GM21737 (cell line): ENCODE data around the gene SPON2.

ENCODE experiments used
- ATAC-seq: cut with Tn5 transposase; IDR thresholded peaks from one replicate; pipeline ENCODE4 v1.9.1; 2021; ENCODE audit warnings: mild to moderate bottlenecking, moderate library complexity; ENCODE audit not compliant: unreplicated experiment

The SPON2 gene

DNA sequence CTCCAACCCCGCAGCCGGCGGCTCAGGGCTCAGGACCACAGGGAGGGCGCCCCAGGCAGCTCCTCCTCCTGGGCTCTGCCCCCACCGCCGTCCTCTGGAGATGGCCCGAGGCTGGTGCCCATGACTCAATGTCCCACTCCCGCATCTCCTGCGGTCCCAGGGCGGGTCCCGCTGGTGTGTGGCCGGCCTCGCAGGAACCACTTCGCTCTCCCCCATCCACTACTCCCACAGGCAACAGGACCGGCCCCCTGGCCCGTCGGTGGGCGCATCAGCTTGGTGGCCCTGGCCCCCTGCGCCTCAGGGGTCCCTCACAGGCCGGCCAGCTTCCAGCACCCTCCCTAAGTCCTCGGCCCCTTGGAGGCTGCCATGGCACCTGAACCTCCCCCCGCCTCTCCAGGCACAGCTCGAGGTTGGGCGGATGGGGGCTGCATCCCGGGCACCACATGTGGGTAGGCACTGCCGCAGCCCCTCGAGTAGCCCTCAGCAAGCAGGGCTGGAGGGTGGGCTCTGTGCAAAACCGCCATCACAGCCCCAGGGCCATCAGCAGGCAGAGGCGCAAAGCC lies 22.8 kb upstream of the SPON2 start:
- ATAC-seq, result no peak

DNA sequence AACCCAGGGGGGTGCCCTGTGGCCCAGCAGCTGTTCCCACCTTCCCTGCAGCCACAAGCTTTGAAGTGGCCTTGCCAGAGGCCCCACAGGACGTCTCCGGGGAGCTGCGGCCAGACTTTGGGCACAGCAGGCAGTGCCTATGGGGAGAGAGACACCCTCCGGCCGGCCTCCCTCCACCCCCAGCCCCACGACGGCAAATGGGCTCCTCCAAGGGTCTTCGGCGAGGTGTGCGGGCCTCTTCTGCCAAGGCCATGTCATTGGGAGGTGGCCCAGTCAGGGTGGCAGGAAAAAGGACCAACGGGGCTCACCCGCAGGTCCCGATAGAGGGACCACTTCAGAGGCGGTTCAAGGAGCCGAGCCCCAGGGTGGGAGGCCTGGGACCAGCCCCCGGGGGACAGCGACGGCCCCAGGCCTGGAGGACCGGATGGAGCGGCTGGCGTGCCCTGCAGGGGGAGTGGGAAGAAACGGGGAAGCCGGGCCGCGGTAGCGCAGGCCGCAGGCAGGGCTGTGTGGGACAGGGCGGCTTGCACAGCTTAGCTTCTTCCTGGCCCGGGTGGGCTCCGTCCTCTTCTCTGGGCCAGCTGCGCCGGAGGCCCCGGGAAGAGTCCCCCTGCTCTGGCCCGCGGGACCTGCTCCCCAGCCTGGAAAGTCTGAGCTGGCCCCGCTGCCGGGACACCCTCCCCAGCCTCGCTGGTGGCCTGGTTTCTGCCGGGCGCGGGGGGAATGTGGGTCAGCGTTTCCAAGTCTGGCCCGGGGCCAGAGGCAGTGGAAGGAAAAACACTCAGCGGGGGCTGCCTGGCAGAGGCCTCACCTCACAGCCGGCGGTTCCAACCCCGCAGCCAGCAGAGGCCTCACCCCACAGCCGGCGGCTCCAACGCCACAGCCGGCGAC lies 21.9 kb upstream of the SPON2 start:
- no peak for ATAC-seq

DNA sequence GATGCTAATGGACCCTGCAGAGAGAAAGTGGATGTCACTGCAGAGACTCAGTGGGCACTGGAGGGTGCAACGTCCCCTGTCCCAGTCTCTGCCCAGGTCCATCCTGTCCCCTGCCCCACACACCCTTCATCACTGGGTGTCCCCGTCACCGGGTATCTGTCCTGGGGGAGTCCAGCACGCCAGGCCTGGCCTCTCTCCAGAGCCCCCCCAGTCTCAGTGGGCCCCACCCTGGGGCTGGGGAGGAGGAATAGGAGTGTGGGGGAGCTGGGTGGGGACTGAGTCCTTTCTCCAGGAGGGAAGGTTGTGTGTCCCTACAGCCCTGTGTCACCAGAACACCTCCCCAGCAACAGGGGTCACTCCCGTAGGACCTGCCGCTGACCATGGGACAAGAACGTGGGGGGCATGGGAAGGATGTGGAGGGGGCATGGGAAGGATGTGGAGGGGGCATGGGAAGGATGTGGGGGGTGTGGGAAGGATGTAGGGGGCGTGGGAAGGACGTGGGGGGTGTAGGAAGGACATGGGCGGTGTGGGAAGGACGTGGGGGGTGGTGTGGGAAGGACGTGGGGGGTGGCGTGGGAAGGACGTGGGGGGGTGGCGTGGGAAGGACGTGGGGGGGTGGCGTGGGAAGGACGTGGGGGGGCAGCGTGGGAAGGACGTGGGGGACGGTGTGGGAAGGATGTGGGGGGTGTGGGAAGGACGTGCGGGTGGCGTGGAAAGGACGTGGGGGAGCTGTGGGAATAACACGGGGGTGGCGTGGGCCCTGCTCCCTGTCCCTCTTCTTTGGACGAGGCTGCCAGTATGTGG lies 21.0 kb upstream of the SPON2 start:
- ATAC-seq, result no peak

DNA sequence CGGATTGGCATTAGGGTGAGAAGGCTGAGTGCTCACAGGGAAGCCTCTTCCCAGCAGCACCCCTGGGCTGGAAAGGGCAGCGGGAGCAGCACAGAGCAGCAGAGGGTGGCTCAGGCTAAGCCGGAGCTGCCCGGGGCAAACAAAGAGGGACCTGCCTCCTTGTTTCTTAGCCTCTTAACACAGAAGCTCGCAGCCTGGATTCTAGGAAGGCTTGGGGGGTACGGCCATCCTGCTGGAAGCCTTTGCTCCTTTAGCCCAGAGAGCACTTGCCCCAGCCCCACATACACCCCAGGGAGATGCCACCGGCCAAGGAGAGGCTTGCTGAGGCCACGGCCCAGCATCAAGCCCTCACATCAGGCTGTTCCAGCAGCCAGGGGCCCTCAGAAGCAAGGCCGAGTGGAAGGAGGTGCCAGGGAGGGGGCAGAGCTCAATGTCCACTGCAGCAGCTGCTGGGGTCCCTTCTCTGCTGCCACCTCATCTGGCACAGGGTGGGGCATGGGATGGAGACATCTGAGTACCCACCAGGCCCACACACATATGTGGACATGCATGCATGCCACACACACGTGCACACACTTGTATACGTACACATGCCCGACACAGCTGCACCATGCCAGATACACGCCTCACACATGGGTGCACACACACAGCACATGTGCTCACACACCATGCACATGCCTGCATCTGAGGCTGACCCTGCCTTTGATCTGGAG lies 20.3 kb upstream of the SPON2 start:
- no peak for ATAC-seq

DNA sequence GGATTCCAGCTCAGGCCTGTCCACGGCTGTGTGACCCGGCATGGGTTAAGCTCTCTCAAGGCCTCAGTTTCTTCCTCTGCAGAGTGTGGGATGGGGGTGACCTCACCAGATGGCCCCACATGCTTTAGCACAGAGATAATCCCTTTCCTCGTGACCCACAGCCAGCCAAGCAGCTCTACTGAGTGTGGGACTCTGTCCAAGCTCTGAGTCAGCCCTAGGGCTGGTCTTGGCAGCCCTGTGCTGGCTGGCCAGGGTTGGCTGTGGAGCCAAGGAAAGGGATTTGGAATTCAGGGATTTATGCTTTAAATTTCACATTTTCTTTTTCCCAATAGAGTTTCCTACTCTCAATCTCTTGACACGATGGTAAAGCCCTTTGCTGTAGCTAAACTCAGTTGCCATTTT lies 19.7 kb upstream of the SPON2 start:
- ATAC-seq, result no peak

DNA sequence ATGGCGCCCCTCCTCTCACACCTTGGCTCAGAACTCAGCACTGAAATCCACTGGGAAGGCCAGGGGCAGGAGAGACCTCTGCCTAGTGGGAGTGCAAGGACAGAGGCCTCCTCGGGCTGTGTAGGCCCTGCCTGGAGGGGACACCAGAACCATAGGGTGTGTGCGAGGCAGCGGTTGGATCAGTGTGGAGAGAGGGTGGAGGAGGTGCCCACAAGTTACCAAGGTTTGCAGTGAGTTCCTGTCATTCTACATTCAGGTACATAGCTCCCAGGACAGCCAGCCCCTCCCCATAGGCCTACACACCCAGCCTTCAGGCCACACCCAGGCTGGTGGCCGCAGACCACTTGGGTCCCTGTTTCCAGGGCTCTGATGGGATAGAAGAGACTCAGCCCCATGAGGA lies 19.2 kb upstream of the SPON2 start:
- ATAC-seq, result no peak

DNA sequence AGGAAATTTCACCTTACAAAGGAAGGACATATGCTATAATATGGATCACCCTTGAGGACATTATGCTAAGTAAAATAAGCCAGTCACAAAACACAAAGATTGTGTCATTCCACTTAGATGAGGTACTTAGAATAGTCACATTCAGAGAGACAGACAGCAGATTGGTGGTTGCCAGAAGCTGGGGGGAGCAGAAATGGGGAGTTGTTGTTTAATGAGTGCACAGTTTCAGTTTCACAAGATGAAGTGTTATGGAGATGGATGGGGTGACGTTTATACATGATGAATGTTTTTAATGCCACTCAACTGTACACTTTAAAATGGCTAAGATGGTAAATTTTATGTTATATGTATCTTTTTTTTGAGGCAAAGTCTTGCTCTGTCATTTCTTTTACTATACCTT lies 14.8 kb upstream of the SPON2 start:
- ATAC-seq, result peak; percentile 68

DNA sequence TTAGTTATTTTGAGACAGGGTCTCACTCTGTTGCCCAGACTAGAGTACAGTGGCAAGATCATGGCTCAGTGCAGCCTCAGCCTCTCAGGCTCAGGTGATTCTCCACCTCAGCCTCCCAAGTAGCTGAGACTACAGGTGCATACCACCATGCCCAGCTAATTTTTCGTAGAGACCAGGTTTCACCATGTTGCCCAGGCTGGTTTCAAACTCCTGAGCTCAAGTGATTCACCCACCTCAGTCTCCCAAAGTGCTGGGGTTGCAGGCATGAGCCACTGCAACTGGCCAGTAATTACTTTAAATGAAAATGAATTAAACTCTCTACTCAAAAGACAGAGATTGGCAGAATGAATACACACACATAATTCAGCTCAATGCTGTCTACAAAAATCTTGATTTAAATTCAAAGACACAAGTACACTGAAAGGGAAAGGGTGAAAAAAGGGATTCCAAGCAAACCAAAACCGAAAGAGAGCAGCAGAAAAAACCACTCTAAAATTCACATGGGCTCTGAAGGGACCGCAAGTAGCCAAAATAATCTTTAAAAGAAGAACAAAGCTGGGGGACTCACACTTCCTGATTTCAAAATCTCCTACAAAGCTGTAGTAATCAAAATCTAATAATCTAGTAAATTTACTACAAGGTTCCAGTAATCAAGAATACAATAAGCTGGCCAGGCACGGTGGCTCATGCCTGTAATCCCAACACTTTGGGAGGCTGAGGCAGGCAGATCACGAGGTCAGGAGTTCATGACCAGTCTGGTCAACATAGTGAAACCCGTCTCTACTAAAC lies 11.8 kb upstream of the SPON2 start:
- ATAC-seq, result peak; percentile 75

DNA sequence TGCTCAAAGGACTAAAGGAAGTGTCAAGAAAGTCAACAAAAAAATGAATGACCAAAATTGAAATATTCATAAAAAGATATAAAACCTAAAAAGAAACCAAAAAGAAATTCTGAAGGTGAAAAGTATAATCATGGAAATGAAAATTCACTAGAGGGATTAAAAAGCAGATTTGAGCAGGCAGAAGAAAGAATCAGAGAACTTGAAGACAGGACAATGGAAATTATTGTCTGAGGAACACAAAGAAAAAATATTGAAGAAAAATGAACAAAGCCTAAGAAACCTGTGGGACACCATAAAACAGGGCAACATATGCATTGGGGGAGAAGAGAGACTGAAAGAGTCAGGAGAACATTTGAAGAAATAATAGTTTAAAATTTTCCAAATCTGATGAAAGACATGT lies 9.9 kb upstream of the SPON2 start:
- ATAC-seq, result no peak

DNA sequence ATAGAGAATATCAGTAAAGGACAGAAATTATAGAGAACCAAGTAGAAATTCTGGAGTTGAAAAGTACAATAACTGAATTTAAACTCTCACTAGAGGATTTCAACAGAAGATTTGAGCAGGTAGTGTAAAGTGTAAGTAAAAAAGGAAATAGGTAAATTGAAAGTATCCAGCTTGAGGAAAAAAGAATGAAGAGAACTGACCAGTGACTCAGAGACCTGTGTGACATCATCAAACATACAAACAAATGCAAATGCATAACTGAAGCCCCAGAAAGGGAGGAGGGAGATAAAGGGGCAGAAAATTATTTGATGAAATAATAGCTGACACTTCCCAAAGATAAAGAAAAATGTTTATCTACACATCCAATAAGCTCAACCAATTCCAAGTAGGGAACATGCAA lies 8.3 kb upstream of the SPON2 start:
- ATAC-seq, result no peak

DNA sequence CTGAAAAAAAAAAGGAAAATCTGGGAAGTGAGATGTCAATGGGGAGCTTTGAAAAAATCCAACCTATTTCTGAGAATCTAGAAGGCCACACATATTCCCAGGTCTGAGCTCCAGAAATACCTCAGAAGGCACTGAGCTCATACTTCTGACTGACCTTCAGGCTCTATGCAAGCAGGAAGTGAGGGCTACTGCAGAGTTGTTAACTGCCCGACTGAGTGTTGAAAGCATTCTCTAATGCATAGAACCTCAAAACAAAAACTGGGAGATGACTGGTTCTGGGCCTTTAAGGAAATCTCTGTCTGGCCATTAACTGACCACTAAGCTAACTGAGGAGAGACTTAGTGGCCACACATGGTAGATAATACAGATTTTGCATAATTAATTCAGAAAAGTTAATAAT lies 7.6 kb upstream of the SPON2 start:
- ATAC-seq, result no peak

DNA sequence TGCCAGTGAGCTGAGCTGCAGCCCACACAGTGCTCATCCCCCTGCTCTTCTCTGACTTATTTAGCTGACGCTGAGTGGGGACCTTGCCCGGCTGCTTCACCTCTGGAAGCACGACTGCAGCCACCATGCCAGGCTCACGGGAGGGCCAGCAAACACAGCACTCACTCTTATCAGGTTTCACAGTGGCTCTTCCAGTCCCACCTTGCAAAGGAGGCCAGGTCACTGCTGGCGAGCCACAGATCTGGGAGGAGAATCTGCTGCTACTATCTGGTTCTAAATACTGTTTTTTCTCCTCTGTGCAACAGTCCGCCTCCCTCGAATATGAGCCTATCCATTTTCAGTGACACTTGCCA lies 6.7 kb upstream of the SPON2 start:
- no peak for ATAC-seq

DNA sequence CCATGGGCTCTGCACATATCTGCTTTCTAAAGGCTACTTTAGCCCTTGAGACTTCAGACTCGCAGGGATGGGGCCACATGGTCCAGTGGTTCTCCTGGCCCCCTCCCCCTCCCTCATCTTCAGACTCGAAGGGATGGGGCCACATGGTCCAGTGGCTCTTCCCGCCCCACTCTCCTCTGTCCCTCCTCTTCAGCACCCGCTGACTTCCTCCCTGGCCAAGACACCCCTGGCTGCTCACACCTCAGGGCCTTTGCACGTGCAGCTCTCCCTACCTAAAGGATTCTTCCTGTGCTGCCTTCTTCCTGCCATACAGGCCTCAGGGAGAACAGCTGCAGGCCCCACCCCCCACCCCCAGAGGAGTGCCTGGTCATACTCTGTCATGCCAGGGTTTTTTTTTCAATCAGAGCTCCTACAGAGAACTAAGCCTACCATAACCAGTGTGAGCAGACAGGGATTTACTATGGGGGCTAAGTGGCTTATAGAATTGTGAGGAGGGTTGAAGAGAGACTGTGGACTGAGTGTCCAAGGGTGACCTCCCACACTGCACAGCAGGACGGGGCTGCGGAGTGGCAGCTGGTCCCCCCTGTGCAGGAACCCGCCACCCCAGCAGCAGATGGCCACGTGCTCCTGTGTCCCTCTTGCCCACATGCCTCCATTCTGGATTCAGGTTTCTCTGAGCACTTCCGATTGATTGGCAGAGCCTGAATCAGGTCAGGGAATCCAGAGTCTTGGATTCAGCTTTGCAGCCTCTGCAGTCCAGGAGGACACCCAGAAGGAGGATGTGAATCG lies 6.1 kb upstream of the SPON2 start:
- ATAC-seq, result no peak

DNA sequence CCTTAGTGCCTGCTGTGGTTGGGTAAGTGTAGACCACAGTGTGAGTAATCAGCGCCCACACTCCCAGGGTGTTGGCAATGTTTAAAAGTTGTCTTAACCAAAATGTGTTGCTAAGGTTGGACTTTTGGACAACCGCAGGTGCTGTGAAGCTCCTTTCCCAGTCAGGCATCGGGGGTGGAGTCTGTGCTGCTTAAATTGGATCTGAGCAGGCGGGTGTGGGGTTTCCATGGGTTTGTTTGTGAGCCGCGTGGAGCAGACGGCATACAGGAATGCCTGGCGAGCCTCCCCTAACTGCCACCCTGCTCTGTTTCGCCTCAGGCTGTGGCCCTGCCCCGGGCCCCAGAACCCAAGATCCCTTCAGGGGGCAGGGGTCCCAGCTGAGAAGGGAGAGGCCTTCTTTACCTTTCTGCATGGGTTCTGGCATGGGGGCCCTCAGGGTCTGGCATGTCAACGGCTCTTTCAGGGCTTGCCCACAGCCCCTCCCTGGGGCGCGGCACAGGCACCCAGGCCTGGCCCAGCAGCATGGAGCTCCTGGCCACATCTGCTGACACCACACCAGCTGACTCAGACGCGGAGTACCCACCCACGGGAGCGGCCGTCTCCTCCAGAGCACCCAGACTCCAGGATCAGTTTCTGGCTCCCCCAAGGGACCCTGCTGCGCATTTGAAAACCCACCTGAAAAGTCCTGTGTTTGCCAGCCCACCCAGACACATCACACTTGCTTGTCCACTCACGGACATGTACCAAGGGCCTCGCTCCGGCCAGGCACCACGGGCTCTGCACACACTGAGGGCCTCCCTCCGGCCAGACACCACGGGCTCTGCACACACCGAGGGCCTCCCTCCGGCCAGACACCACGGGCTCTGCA lies 5.1 kb upstream of the SPON2 start:
- no peak for ATAC-seq

DNA sequence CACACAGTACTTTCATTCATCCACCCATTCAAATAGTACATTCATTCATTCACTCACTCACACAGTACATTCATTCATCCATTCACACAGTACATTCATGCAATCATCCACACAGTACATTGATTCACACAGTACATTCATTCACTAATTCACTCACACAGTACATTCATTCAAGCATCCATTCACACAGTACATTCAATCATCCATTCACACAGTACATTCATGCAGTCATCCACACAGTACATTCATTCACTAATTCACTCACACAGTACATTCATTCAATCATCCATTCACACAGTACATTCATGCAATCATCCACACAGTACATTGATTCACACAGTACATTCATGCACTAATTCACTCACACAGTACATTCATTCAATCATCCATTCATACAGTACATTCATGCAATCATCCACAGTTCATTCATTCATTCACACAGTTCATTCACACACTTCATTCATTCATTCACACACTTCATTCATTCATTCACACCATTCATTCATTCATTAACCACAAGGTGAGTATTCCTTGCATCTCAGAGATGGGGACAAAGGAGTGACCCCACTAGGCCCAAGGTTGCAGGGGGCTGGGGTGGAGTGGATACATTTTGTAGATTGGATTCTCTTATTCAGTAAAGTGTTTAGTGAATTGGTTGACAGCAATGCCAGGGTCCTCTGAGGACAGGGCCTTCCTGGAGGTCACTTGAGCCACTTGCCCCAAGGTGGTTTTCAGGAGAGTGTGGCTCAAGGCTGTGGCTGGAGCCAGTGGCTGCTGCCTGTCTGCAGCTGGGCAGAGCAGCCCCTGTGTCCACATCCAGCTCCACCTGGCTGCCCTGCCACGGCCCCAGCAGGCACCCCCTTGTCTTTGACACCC lies 4.3 kb upstream of the SPON2 start:
- no peak for ATAC-seq

DNA sequence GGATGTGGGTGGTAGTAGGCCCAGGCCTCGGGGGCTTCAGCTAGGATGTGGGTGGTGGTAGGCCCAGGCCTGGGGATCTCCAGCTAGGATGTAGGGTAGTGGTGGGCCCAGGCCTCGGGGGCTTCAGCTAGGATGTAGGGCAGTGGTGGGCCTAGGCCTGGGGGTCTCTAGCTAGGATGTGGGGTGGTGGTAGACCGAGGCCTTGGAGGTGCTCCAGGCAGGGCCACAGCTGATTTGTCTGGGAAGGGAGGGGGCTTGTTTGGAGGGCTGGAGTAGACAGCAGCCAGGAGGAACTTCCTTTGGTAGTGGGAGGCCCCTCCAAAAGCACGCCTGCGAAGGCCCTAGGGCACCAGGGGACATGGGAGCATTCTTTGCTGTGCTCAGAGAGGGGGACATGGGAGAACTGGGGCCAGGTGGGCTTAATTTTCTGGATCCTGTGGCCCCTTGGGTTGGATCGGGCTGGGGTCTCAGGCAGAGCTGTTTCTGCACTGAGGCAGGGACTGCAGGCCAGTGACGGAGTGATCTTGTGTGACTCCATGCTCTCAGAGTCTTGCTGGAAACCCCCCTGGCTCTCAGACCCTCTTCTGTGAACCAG lies 3.3 kb upstream of the SPON2 start:
- no peak for ATAC-seq

DNA sequence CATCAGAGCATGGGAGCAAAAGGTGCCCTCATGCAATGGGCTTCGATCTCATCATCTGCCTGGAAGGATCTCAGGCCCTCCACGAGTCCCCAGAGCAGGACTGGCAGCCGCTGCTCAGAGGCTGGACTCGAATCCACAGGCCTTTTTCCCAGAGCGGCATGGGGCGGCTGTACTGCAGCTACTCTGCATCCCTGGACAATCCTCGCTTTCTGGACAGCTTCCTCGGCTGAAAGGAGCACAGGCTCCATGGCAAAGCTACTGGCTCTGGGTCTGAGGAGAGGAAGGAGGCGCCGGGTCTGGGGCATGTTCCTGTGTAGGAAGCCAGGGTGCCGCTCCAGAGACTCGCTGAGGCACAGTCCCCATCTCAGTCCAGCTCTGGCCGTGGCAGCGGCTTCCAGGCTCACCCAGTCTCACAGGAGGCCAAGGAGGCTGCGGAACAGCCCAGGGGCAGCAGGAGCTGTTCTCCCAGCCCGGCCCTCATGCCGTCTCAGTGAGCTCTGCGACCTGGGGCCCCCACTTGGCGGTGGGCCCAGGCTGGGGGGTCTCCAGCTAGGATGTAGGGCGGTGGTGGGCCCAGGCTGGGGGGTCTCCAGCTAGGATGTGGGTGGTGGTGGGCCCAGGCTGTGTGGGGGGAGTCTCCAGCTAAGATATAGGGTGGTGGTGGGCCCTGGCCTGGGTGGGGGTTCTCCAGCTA lies 2.7 kb upstream of the SPON2 start:
- no peak for ATAC-seq
